ENCODE results near the gene AP3D1. TPM values are rescaled to one million over a fixed set of nuclear protein-coding genes. Genes with fewer than 3 reads are reported as not detected.
A peak's percentile ranks its signal among the peaks of the same experiment; 100 is the strongest.

The AP3D1 gene
- total and polyA plus RNA-seq, 9 of the 15 experiments (the other 6 are each of a cell fraction or from before 2014, with no cell fraction given) = 1.2 to 86.1 (median 35.9) TPM

DNA sequence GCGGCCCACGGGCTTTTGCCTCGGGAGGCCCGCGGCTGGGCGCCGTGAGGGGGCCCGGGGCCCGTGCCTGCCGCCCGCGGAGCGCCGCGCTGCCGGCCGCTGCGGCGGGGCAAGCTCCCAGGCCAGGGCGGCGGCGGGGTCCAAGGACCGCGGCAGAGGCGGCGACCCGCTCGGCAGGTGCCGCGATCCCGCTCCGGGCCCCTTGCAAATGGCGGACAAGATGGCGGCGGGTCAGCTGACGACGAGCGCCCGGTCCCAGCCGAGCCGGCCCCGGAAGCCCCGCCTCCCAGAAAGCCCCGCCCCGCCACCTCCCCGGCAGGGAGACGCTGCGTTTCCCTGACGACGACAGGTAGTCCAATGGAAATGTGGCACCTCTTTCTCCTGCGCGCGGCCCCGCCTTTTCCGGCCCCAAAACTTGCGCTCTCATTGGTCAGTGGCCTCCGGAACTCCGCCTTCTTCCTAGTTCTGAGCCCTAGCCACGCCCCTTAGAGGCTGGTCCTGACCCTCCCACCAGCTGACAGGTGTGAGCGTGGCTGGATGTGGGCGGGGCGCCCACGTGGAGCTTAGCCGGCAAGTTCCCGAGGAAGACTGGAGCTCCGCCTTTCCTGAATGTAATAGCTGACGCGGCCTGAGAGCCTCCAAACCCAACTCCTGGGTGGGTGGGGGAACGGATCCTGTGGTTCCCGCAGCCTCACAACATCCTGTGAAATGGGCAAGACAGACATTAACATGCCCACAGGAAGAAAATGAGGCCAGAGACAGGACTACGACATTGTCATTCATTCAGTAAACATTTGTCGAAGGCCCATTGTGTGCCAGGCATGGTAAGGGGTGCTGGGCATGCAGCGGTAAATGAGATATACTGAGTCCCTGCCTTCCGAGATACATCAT, at the start of gene AP3D1 (continued):
- TF ChIP-seq POU5F1 (IDR thresholded peaks at IDR 0.05; ENCODE audit: borderline replicate concordance, low read depth, low read length, partially characterized antibody) (no peak), PATZ1 (CRISPR knock-in tag; IDR thresholded peaks at IDR 0.05; ENCODE audit: borderline replicate concordance) (no peak), NCOA4 (IDR thresholded peaks at IDR 0.05; ENCODE audit: partially characterized antibody) (no peak), MED1 (CRISPR knock-in tag; IDR thresholded peaks at IDR 0.05; ENCODE audit: borderline replicate concordance) (no peak), MTA2 (IDR thresholded peaks at IDR 0.05; ENCODE audit: low read depth) (no peak), MYC (IDR thresholded peaks at IDR 0.05; ENCODE audit: low read depth, low read length) (peak; percentile 93), MYC (CRISPR knock-in tag; IDR thresholded peaks at IDR 0.05; ENCODE audit: borderline replicate concordance, low read depth) (no peak), ZNF830 (CRISPR knock-in tag; IDR thresholded peaks at IDR 0.05) (no peak), E2F8 (IDR thresholded peaks at IDR 0.05; ENCODE audit: low read depth, partially characterized antibody) (peak; percentile 82), MITF (IDR thresholded peaks at IDR 0.05) (0 out of 2 replicates have a peak, but pooled peaks have one; percentile 22), NFIX (CRISPR knock-in tag; IDR thresholded peaks at IDR 0.05; ENCODE audit: low read depth) (no peak), HMG20A (CRISPR knock-in tag; conservative IDR thresholded peaks at IDR 0.05) (no peak), RAD21 (CRISPR knock-in tag; conservative IDR thresholded peaks at IDR 0.05 in 1 of 2, IDR thresholded peaks at IDR 0.05 in 1 of 2) (no peak), DMBX1 (CRISPR knock-in tag; IDR thresholded peaks at IDR 0.05; ENCODE audit: borderline replicate concordance) (no peak; the same call in 1 of the 2 replicates), SRSF1 (IDR thresholded peaks at IDR 0.05; ENCODE audit: low read depth, low read length) (no peak)
- TF ChIP-seq, protein P1, sequence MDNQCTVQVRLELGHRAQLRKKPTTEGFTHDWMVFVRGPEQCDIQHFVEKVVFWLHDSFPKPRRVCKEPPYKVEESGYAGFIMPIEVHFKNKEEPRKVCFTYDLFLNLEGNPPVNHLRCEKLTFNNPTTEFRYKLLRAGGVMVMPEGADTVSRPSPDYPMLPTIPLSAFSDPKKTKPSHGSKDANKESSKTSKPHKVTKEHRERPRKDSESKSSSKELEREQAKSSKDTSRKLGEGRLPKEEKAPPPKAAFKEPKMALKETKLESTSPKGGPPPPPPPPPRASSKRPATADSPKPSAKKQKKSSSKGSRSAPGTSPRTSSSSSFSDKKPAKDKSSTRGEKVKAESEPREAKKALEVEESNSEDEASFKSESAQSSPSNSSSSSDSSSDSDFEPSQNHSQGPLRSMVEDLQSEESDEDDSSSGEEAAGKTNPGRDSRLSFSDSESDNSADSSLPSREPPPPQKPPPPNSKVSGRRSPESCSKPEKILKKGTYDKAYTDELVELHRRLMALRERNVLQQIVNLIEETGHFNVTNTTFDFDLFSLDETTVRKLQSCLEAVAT (IDR thresholded peaks at IDR 0.05) = no peak
